ENCODE data around the gene GPR35.

- TF ChIP-seq CTCF (conservative IDR thresholded peaks at IDR 0.05; ENCODE audit: low read depth, low read length) (peak; percentile 47), EZH2phosphoT487 (IDR thresholded peaks at IDR 0.05; ENCODE audit: borderline replicate concordance, low read length) (no peak), EZH2 (IDR thresholded peaks at IDR 0.05; ENCODE audit: low read length, unreplicated experiment) (no peak)
Measured at GRCh38 chr2:240604291-240604938, 20.9 kb upstream of the GPR35 start.

All from PC-3 (cell line).